Measurements from ENCODE around the gene PLLP. TPM values are rescaled to one million over a fixed set of nuclear protein-coding genes. Genes with fewer than 3 reads are reported as not detected.

PLLP gene
- total and polyA plus RNA-seq, 10 of the 15 experiments (the other 5 are each of a cell fraction or from before 2014, with no cell fraction given): 0.21 to 5.8 (median 0.67) TPM

- TF ChIP-seq NFYB (IDR thresholded peaks at IDR 0.05; ENCODE audit: insufficient read depth, low read depth, low read length) (no peak), CBFB (IDR thresholded peaks at IDR 0.05; ENCODE audit: low read depth) (no peak; the same call in 1 of the 2 replicates), CHD4 (IDR thresholded peaks at IDR 0.05) (no peak), SUZ12 (IDR thresholded peaks at IDR 0.05; ENCODE audit: unreplicated experiment) (no peak), CUX1 (IDR thresholded peaks at IDR 0.05; ENCODE audit: insufficient replicate concordance, low read depth, low read length) (no peak)
These were observed 16.1 kb upstream of the PLLP start (continued) for GRCh38 chr16:57300387-57301125.
